Nephron (organoid): ENCODE measurements around the gene PHYHD1.
"Not testable (repeated sequence)": the region's sequence is repeated elsewhere in the genome, so short reads cannot be mapped to it uniquely, and the experiment has no call there.

Experiments
- H3K27ac Mint-ChIP-seq, 3 experiments: 2 replicates each; pipeline ENCODE4 v1.8.0; 2020; ENCODE audit warnings: mixed read lengths in 3 of 3, mild to moderate bottlenecking in 2 of 3, moderate library complexity in 1 of 3
- H3K27me3 Mint-ChIP-seq: 2 replicates; pipeline ENCODE4 v1.8.0; 2021; ENCODE audit warnings: low read depth, mild to moderate bottlenecking, moderate library complexity, mixed read lengths
- H3K36me3 Mint-ChIP-seq: 2 replicates; pipeline ENCODE4 v1.8.0; 2020; ENCODE audit warnings: low read depth, mixed read lengths
- H3K4me1 Mint-ChIP-seq: 2 replicates; pipeline ENCODE4 v1.8.0; 2020; ENCODE audit warnings: mixed read lengths
- H3K4me3 Mint-ChIP-seq, 3 experiments: 2 replicates each; pipeline ENCODE4 v1.8.0; 2020; ENCODE audit warnings: mild to moderate bottlenecking in 3 of 3, mixed read lengths in 3 of 3, moderate library complexity in 2 of 3
- H3K9me3 Mint-ChIP-seq: 2 replicates; pipeline ENCODE4 v1.8.0; 2020; ENCODE audit warnings: mixed read lengths
- CTCF ChIP-seq, 3 experiments: fragments of 200-600 bp; sonication (generic); IDR thresholded peaks; one replicate each; pipeline ENCODE4 v1.5.0; 2021; ENCODE audit warnings: antibody characterized with exemption in 3 of 3; ENCODE audit not compliant: unreplicated experiment in 3 of 3

Gene PHYHD1

GRCh38 chr9:128946571-128947276, 25.9 kb downstream of the PHYHD1 start:
- Mint-ChIP-seq H3K27me3 (no peaks in the 10 kb centered on the region), H3K4me3 (peak overlapping the region; percentile 92 to 100 (median 97)), H3K27ac (peak overlapping the region; percentile 85 to 92 (median 90)), H3K36me3 (peaks cover 19% of the 10 kb centered on the region), H3K9me3 (no peaks in the 10 kb centered on the region), H3K4me1 (peaks cover 20% of the 10 kb centered on the region)
- no peak for TF ChIP-seq CTCF (IDR thresholded peaks at IDR 0.05; ENCODE audit: unreplicated experiment in 3 of 3)

GRCh38 chr9:128947277-128947526, 26.4 kb downstream of the PHYHD1 start:
- Mint-ChIP-seq H3K9me3 (no peaks in the 10 kb centered on the region), H3K36me3 (peaks cover 19% of the 10 kb centered on the region), H3K27me3 (no peaks in the 10 kb centered on the region), H3K27ac (peak overlapping the region; percentile 85 to 92 (median 90)), H3K4me1 (peaks cover 20% of the 10 kb centered on the region), H3K4me3 (peak overlapping the region; percentile 92 to 100 (median 97))
- no peak for TF ChIP-seq CTCF (IDR thresholded peaks at IDR 0.05; ENCODE audit: unreplicated experiment in 3 of 3)

GRCh38 chr9:128947527-128948301, 26.9 kb downstream of the PHYHD1 start, which contains the start of the genes DOLK and NUP188:
Gene DOLK (minus strand): TSS chr9:128947603. CDS start chr9:128947303, 300 bp downstream.
Gene NUP188 (plus strand): TSS chr9:128947699. CDS start chr9:128947720, 21 bp downstream.
- Mint-ChIP-seq H3K27me3 (no peaks in the 10 kb centered on the region), H3K9me3 (no peaks in the 10 kb centered on the region), H3K36me3 (peaks cover 21% of the 10 kb centered on the region), H3K27ac (peak within 1 kb of the TSS; percentile 85 to 92 (median 90)), H3K4me1 (peaks cover 20% of the 10 kb centered on the region), H3K4me3 (peak within 1 kb of the TSS; percentile 92 to 100 (median 97))
- TF ChIP-seq CTCF (IDR thresholded peaks at IDR 0.05; ENCODE audit: unreplicated experiment in 3 of 3), result no peak

GRCh38 chr9:128961403-128961802, 40.6 kb downstream of the PHYHD1 start:
- not testable (repeated sequence) for H3K27me3 Mint-ChIP-seq, H3K4me3 Mint-ChIP-seq, H3K9me3 Mint-ChIP-seq, H3K4me1 Mint-ChIP-seq, H3K27ac Mint-ChIP-seq
- H3K36me3 Mint-ChIP-seq, result peaks cover 48% of the 10 kb centered on the region

- no peak overlapping the region for H3K27ac Mint-ChIP-seq
- TF ChIP-seq CTCF (IDR thresholded peaks at IDR 0.05; ENCODE audit: unreplicated experiment in 3 of 3), result no peak
- H3K36me3 Mint-ChIP-seq, result peaks cover 51% of the 10 kb centered on the region
- H3K4me3 Mint-ChIP-seq, result no peak overlapping the region
- no peaks in the 10 kb centered on the region for H3K4me1 Mint-ChIP-seq
- H3K9me3 Mint-ChIP-seq, result no peaks in the 10 kb centered on the region
- H3K27me3 Mint-ChIP-seq, result no peaks in the 10 kb centered on the region
These were observed 48.7 kb downstream of the PHYHD1 start for GRCh38 chr9:128969491-128969890.

GRCh38 chr9:128972956-128973355, 52.2 kb downstream of the PHYHD1 start:
- H3K27me3 Mint-ChIP-seq, result no peaks in the 10 kb centered on the region
- no peak for TF ChIP-seq CTCF (IDR thresholded peaks at IDR 0.05; ENCODE audit: unreplicated experiment in 3 of 3)
- no peak overlapping the region for H3K27ac Mint-ChIP-seq
- H3K36me3 Mint-ChIP-seq, result peaks cover 65% of the 10 kb centered on the region
- H3K4me3 Mint-ChIP-seq, result no peak overlapping the region
- no peaks in the 10 kb centered on the region for H3K9me3 Mint-ChIP-seq
- no peaks in the 10 kb centered on the region for H3K4me1 Mint-ChIP-seq
